Neural crest cell (in vitro differentiated cells): ENCODE results near the gene EQTN. TPM values are rescaled to one million over a fixed set of nuclear protein-coding genes. Genes with fewer than 3 reads are reported as not detected.
A peak's percentile ranks its signal among the peaks of the same experiment; 100 is the strongest.

Experiments
- DNase-seq: peaks from one replicate; pipeline ENCODE4 v3.0.0; 2021; ENCODE audit warnings: low read depth, mixed read lengths, low spot score
- H3K27ac Mint-ChIP-seq: one replicate; pipeline ENCODE4 v1.8.0; 2021; ENCODE audit warnings: mild to moderate bottlenecking, mixed read lengths; ENCODE audit not compliant: unreplicated experiment
- H3K27me3 Mint-ChIP-seq: 2 replicates; pipeline ENCODE4 v1.8.0; 2021; ENCODE audit warnings: low read depth, mild to moderate bottlenecking, mixed read lengths
- H3K36me3 Mint-ChIP-seq: 2 replicates; pipeline ENCODE4 v1.8.0; 2021; ENCODE audit warnings: low read depth, mild to moderate bottlenecking, mixed read lengths
- H3K4me1 Mint-ChIP-seq: 2 replicates; pipeline ENCODE4 v1.8.0; 2021; ENCODE audit warnings: mixed read lengths
- H3K4me3 Mint-ChIP-seq: one replicate; pipeline ENCODE4 v1.8.0; 2021; ENCODE audit warnings: mild to moderate bottlenecking, mixed read lengths
- H3K9me3 Mint-ChIP-seq: 2 replicates; pipeline ENCODE4 v1.8.0; 2021; ENCODE audit warnings: mixed read lengths
- total RNA-seq: library from RNA; stranded (reverse); gene quantifications from 2 replicates; pipeline ENCODE4 v1.2.1, GENCODE V29; 2021
- TF ChIP-seq, protein P1 (sequence below): fragments of 200-600 bp; sonication (generic); conservative IDR thresholded peaks from 2 replicates; pipeline ENCODE4 v1.5.0; 2021; ENCODE audit warnings: antibody characterized with exemption, mild to moderate bottlenecking

Gene EQTN
- total RNA-seq, 1 donor from 2014 or later: 0.40 TPM

DNA sequence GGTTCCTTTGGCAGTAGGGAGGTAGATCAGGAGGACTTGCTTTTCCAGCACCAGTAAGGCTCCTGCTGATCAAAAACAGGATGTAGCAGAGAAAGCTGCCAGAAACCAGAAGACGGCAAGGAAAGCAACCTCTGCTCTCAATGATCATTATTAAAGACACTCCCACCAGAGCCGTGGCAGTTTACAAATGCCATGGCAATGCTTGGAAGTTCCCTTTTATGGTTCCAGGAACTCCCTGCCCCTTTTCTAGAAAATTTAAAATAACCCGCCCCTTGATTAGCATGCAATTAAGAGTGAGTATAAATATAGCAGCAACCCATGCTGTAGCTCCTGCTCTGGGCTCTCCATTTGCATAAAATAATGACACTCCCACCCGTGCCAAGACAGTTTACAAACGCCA lies 16.1 kb downstream of the EQTN start:
- no peaks in the 10 kb centered on the region for H3K36me3 Mint-ChIP-seq
- no peak overlapping the region for H3K4me3 Mint-ChIP-seq
- no peak for DNase-seq
- TF ChIP-seq, protein P1, sequence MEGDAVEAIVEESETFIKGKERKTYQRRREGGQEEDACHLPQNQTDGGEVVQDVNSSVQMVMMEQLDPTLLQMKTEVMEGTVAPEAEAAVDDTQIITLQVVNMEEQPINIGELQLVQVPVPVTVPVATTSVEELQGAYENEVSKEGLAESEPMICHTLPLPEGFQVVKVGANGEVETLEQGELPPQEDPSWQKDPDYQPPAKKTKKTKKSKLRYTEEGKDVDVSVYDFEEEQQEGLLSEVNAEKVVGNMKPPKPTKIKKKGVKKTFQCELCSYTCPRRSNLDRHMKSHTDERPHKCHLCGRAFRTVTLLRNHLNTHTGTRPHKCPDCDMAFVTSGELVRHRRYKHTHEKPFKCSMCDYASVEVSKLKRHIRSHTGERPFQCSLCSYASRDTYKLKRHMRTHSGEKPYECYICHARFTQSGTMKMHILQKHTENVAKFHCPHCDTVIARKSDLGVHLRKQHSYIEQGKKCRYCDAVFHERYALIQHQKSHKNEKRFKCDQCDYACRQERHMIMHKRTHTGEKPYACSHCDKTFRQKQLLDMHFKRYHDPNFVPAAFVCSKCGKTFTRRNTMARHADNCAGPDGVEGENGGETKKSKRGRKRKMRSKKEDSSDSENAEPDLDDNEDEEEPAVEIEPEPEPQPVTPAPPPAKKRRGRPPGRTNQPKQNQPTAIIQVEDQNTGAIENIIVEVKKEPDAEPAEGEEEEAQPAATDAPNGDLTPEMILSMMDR: no peak
- no peaks in the 10 kb centered on the region for H3K9me3 Mint-ChIP-seq
- no peak overlapping the region for H3K27ac Mint-ChIP-seq
- H3K27me3 Mint-ChIP-seq: no peaks in the 10 kb centered on the region
- H3K4me1 Mint-ChIP-seq: peaks cover 4% of the 10 kb centered on the region

DNA sequence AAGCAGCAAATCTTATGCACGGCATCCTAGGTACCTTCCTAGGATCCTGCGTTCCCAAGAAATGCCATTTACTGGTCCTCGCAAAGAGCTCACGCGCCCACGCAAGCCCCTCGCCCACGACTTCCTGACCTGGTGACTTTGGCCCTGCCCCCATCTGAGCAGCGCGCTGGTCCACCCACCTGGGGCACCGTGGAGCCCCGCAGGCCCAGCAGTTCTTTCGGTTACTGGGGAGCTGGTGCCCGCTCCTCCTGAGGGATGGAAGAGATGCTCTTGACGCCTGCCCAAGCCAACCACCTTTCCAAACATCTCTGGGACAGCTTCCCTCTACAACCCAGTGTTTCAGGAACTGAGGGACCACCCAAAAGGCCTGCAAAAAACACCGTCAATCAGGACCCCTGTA lies 16.7 kb downstream of the EQTN start:
- no peak overlapping the region for H3K27ac Mint-ChIP-seq
- H3K4me1 Mint-ChIP-seq: peaks cover 4% of the 10 kb centered on the region
- no peaks in the 10 kb centered on the region for H3K27me3 Mint-ChIP-seq
- H3K9me3 Mint-ChIP-seq: no peaks in the 10 kb centered on the region
- no peaks in the 10 kb centered on the region for H3K36me3 Mint-ChIP-seq
- no peak overlapping the region for H3K4me3 Mint-ChIP-seq
- DNase-seq: no peak
- TF ChIP-seq, protein P1: no peak

DNA sequence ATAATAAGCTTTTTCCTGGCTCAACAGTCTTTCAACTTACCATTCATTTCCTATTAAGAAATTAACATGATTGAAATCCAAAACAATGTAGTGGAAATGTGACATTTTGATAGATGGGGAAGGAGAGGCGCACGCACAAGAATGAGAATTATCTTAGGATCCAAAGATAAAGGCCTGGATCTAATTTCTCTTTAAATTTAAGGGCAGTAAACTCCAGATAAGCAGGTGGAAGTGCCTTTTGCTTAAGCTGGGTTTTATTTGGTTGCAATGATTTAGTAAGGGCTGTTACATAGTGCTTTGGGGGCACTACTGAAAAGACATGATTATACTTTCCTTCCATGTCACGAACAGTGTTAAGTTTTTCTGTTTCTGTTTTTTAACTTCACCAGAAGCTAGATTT lies 17.3 kb downstream of the EQTN start:
- no peak for DNase-seq
- H3K27me3 Mint-ChIP-seq: no peaks in the 10 kb centered on the region
- TF ChIP-seq, protein P1: no peak
- no peaks in the 10 kb centered on the region for H3K36me3 Mint-ChIP-seq
- H3K9me3 Mint-ChIP-seq: no peaks in the 10 kb centered on the region
- peaks cover 4% of the 10 kb centered on the region for H3K4me1 Mint-ChIP-seq
- no peak overlapping the region for H3K27ac Mint-ChIP-seq
- no peak overlapping the region for H3K4me3 Mint-ChIP-seq

DNA sequence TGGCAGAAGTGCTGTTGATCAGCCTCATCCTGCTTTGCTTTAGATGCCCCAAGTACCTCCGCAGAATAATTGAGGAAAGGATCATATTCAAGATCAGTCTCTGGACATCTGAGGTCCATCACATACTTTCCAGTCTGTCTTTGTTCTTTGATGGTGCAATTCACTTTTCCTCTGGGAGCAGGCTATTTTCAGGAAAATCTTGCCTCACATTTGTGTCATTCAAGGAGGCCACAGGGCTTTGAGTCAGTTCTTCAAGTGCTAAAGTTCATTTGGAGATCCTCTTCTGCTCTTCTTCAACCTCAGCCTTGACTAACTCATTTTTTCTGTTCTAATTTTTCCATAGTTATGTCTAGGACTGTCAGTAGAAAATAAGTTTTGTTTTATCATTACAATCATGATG lies 18.6 kb downstream of the EQTN start:
- DNase-seq: no peak
- no peak overlapping the region for H3K4me3 Mint-ChIP-seq
- H3K9me3 Mint-ChIP-seq: no peaks in the 10 kb centered on the region
- H3K36me3 Mint-ChIP-seq: no peaks in the 10 kb centered on the region
- no peaks in the 10 kb centered on the region for H3K27me3 Mint-ChIP-seq
- peaks cover 4% of the 10 kb centered on the region for H3K4me1 Mint-ChIP-seq
- no peak overlapping the region for H3K27ac Mint-ChIP-seq
- TF ChIP-seq, protein P1: no peak

DNA sequence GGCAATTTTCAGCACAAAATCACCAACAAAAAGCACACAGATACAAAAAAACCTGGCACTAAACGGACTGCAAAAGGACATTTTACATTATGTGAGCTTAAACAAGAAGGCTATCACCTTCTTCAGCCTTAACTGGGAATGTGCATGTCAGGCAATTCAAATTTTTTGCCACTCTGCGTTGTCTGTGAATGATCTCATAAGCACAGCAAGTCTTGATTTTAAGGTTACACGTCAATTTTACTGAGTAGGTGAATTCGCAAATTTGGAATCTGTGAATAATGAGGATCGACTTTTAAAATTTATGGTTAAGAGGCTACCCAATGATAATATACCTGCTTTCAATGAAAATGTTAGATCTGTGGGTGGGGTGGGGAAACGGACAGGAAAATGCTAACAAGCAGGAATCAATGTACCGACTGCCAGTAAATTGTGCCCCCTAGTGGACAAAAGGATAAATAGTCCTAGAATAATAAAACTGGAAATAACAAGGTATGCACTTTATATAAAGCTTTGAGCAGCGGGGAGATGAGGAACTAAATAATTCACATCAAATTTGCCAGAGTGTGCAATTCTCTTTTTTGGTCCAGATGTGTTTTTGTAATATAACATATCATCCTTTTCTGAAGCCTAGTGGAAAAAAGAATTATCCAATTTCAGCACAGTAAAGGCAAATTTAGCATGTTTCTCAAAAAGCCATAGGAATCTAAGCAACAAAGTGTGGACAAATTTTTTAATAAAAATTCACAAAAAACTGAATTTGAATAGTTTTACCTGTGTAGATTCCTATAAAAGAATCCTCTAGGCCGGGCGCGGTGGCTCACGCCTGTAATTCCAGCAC lies 20.5 kb downstream of the EQTN start:
- H3K27ac Mint-ChIP-seq: no peak overlapping the region
- no peak overlapping the region for H3K4me3 Mint-ChIP-seq
- TF ChIP-seq, protein P1: peak; percentile 91
- no peak for DNase-seq
- peaks cover 4% of the 10 kb centered on the region for H3K4me1 Mint-ChIP-seq
- H3K27me3 Mint-ChIP-seq: no peaks in the 10 kb centered on the region
- no peaks in the 10 kb centered on the region for H3K36me3 Mint-ChIP-seq
- H3K9me3 Mint-ChIP-seq: no peaks in the 10 kb centered on the region
